ENCODE measurements around the gene CDHR1.

- TF ChIP-seq, protein P1, sequence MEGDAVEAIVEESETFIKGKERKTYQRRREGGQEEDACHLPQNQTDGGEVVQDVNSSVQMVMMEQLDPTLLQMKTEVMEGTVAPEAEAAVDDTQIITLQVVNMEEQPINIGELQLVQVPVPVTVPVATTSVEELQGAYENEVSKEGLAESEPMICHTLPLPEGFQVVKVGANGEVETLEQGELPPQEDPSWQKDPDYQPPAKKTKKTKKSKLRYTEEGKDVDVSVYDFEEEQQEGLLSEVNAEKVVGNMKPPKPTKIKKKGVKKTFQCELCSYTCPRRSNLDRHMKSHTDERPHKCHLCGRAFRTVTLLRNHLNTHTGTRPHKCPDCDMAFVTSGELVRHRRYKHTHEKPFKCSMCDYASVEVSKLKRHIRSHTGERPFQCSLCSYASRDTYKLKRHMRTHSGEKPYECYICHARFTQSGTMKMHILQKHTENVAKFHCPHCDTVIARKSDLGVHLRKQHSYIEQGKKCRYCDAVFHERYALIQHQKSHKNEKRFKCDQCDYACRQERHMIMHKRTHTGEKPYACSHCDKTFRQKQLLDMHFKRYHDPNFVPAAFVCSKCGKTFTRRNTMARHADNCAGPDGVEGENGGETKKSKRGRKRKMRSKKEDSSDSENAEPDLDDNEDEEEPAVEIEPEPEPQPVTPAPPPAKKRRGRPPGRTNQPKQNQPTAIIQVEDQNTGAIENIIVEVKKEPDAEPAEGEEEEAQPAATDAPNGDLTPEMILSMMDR (IDR thresholded peaks at IDR 0.05; ENCODE audit: insufficient read depth, low read length, poor library complexity, severe bottlenecking), result no peak
- no peak for TF ChIP-seq EZH2phosphoT487 (conservative IDR thresholded peaks at IDR 0.05; ENCODE audit: low read length)
These were observed 38.8 kb upstream of the CDHR1 start for GRCh38 chr10:84155521-84155920.

Data from SU-DHL-6 (cell line).